ENCODE measurements around the gene ANKLE1. TPM values are rescaled to one million over a fixed set of nuclear protein-coding genes. Genes with fewer than 3 reads are reported as not detected.

Gene ANKLE1
- total RNA-seq, 2 donors from 2014 or later: 4.6 to 9.9 TPM

GRCh38 chr19:17320435-17320834 lies 38.7 kb downstream of the ANKLE1 start:
- H3K27me3 ChIP-seq (ENCODE audit: control insufficient read depth, insufficient read depth, low read length, poor library complexity, severe bottlenecking): no peaks in the 10 kb centered on the region
- no peaks in the 10 kb centered on the region for H3K9me3 ChIP-seq (ENCODE audit: control insufficient read depth, low read length)
- DNase-seq: no peak
- no peak overlapping the region for H3K4me3 ChIP-seq (ENCODE audit: low read length)
- TF ChIP-seq CTCF (conservative IDR thresholded peaks at IDR 0.05): no peak
- no peaks in the 10 kb centered on the region for H3K4me1 Mint-ChIP-seq
- WGBS, 2 experiments (ENCODE audit: insufficient coverage in 1 of 2, insufficient read length in 1 of 2): 86 to 94% methylated on average over 9 to 11 of the region's 11 CpGs
- no peaks in the 10 kb centered on the region for H3K9me3 Mint-ChIP-seq
- H3K4me1 ChIP-seq (ENCODE audit: control insufficient read depth, insufficient read depth, low read length): no peaks in the 10 kb centered on the region
- H3K27me3 Mint-ChIP-seq (ENCODE audit: insufficient read depth): no peaks in the 10 kb centered on the region
- H3K9ac ChIP-seq (ENCODE audit: extremely low read depth, low read length, poor library complexity, severe bottlenecking): no peak overlapping the region
- H3K27ac Mint-ChIP-seq: no peak overlapping the region
- H3K27ac ChIP-seq (ENCODE audit: low read depth, low read length): no peak overlapping the region
- peaks cover 41% of the 10 kb centered on the region for H3K36me3 Mint-ChIP-seq (ENCODE audit: low read depth)
- H3K36me3 ChIP-seq (ENCODE audit: control insufficient read depth, insufficient read depth, low read length): peaks cover 19% of the 10 kb centered on the region
- H3K4me3 Mint-ChIP-seq: no peak overlapping the region

GRCh38 chr19:17321655-17322489 lies 40.2 kb downstream of the ANKLE1 start:
- no peak overlapping the region for H3K4me3 Mint-ChIP-seq
- no peaks in the 10 kb centered on the region for H3K4me1 ChIP-seq (ENCODE audit: control insufficient read depth, insufficient read depth, low read length)
- no peak overlapping the region for H3K4me3 ChIP-seq (ENCODE audit: low read length)
- peaks cover 11% of the 10 kb centered on the region for H3K36me3 ChIP-seq (ENCODE audit: control insufficient read depth, insufficient read depth, low read length)
- H3K36me3 Mint-ChIP-seq (ENCODE audit: low read depth): peaks cover 34% of the 10 kb centered on the region
- 92 to 93% methylated on average over 9 to 19 of the region's 19 CpGs for WGBS, 2 experiments (ENCODE audit: insufficient coverage in 1 of 2, insufficient read length in 1 of 2)
- no peaks in the 10 kb centered on the region for H3K9me3 Mint-ChIP-seq
- H3K27me3 Mint-ChIP-seq (ENCODE audit: insufficient read depth): no peaks in the 10 kb centered on the region
- H3K27ac ChIP-seq (ENCODE audit: low read depth, low read length): peak overlapping the region; percentile 47
- H3K9ac ChIP-seq (ENCODE audit: extremely low read depth, low read length, poor library complexity, severe bottlenecking): no peak overlapping the region
- H3K27ac Mint-ChIP-seq: peak overlapping the region; percentile 58
- no peaks in the 10 kb centered on the region for H3K27me3 ChIP-seq (ENCODE audit: control insufficient read depth, insufficient read depth, low read length, poor library complexity, severe bottlenecking)
- TF ChIP-seq CTCF (conservative IDR thresholded peaks at IDR 0.05): no peak
- DNase-seq: peak; percentile 35
- H3K4me1 Mint-ChIP-seq: no peaks in the 10 kb centered on the region
- H3K9me3 ChIP-seq (ENCODE audit: control insufficient read depth, low read length): no peaks in the 10 kb centered on the region

GRCh38 chr19:17322854-17323253 lies 41.2 kb downstream of the ANKLE1 start:
- H3K27ac Mint-ChIP-seq: peak overlapping the region; percentile 58
- no peak overlapping the region for H3K4me3 Mint-ChIP-seq
- H3K36me3 Mint-ChIP-seq (ENCODE audit: low read depth): peaks cover 28% of the 10 kb centered on the region
- H3K4me3 ChIP-seq (ENCODE audit: low read length): no peak overlapping the region
- H3K4me1 ChIP-seq (ENCODE audit: control insufficient read depth, insufficient read depth, low read length): no peaks in the 10 kb centered on the region
- H3K9ac ChIP-seq (ENCODE audit: extremely low read depth, low read length, poor library complexity, severe bottlenecking): no peak overlapping the region
- peaks cover 1% of the 10 kb centered on the region for H3K27me3 Mint-ChIP-seq (ENCODE audit: insufficient read depth)
- no peaks in the 10 kb centered on the region for H3K27me3 ChIP-seq (ENCODE audit: control insufficient read depth, insufficient read depth, low read length, poor library complexity, severe bottlenecking)
- WGBS, 2 experiments (ENCODE audit: insufficient coverage in 1 of 2, insufficient read length in 1 of 2): 95 to 99% methylated on average over 9 of the region's 10 CpGs
- H3K9me3 Mint-ChIP-seq: no peaks in the 10 kb centered on the region
- H3K36me3 ChIP-seq (ENCODE audit: control insufficient read depth, insufficient read depth, low read length): peaks cover 11% of the 10 kb centered on the region
- H3K9me3 ChIP-seq (ENCODE audit: control insufficient read depth, low read length): no peaks in the 10 kb centered on the region
- DNase-seq: no peak
- H3K27ac ChIP-seq (ENCODE audit: low read depth, low read length): peak overlapping the region; percentile 16
- no peak for TF ChIP-seq CTCF (conservative IDR thresholded peaks at IDR 0.05)
- peaks cover 1% of the 10 kb centered on the region for H3K4me1 Mint-ChIP-seq
